ENCODE results near the gene XPO6. TPM values are rescaled to one million over a fixed set of nuclear protein-coding genes. Genes with fewer than 3 reads are reported as not detected.

Gene XPO6
- total RNA-seq, 1 donor from 2014 or later, result 84.8 TPM

DNA sequence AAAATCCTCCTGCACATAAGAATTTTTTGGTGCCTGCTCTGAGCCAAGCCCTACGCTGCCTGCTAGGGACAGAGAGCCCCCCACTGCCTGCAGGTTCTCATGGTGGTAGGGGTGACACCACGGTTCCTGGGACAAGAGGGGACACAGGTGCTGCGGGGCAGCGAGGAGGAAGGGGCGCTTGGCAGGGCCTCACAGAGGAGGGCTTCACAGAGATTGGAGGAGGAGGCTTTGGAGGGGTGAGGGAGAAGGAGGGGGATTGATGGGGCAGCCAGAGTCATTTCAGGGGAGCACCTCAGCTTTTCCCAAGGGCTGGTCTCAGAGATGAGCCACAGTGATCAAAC, 118.4 kb downstream of the XPO6 start:
- no peaks in the 10 kb centered on the region for H3K27me3 ChIP-seq (ENCODE audit: control insufficient read depth, insufficient read depth, low read length)
- FAIRE-seq, result no peak
- no peak for DNase-seq (ENCODE audit: low read depth)
- H3K36me3 ChIP-seq (ENCODE audit: control insufficient read depth, insufficient read depth, low read length), result peaks cover 6% of the 10 kb centered on the region
- H3K4me3 ChIP-seq (ENCODE audit: low read depth, low read length), result no peak overlapping the region
- TF ChIP-seq, protein P1, sequence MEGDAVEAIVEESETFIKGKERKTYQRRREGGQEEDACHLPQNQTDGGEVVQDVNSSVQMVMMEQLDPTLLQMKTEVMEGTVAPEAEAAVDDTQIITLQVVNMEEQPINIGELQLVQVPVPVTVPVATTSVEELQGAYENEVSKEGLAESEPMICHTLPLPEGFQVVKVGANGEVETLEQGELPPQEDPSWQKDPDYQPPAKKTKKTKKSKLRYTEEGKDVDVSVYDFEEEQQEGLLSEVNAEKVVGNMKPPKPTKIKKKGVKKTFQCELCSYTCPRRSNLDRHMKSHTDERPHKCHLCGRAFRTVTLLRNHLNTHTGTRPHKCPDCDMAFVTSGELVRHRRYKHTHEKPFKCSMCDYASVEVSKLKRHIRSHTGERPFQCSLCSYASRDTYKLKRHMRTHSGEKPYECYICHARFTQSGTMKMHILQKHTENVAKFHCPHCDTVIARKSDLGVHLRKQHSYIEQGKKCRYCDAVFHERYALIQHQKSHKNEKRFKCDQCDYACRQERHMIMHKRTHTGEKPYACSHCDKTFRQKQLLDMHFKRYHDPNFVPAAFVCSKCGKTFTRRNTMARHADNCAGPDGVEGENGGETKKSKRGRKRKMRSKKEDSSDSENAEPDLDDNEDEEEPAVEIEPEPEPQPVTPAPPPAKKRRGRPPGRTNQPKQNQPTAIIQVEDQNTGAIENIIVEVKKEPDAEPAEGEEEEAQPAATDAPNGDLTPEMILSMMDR (IDR thresholded peaks at IDR 0.05; ENCODE audit: insufficient read depth, low read length, severe bottlenecking), result no peak

DNA sequence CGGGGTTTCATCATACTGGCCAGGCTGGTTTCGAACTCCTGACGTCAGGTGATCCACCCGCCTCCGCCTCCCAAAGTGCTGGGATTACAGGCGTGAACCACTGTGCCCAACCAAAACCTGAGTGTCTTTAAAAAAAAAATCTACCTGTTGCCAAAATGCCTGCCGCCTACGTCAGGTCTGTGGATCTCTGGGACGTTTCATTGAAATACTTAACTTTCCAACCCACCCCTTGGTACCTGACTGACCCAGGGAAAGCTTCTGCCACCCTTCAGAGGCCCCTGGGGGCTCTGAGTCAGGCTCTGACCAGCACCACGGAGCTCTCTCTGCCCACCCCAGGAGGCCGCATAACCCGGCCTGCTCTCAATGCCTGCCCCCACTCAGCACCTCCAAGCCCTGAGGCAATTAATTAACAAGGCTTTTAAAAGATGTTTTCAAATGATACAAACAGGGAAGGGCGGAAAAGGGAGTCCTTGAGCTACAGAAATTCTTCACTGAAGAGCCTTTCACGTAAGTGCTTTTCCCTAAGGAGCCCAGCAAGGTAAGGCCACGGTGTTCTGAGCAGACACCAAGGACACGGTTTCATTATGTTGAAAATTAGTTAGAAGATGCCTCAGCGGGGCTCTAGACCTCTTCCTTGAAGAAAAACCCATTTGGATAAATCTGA, 118.9 kb downstream of the XPO6 start:
- no peaks in the 10 kb centered on the region for H3K27me3 ChIP-seq (ENCODE audit: control insufficient read depth, insufficient read depth, low read length)
- TF ChIP-seq, protein P1 (IDR thresholded peaks at IDR 0.05; ENCODE audit: insufficient read depth, low read length, severe bottlenecking), result no peak
- H3K36me3 ChIP-seq (ENCODE audit: control insufficient read depth, insufficient read depth, low read length), result peaks cover 4% of the 10 kb centered on the region
- DNase-seq (ENCODE audit: low read depth) (peak; percentile 9), FAIRE-seq (no peak)
- no peak overlapping the region for H3K4me3 ChIP-seq (ENCODE audit: low read depth, low read length)

DNA sequence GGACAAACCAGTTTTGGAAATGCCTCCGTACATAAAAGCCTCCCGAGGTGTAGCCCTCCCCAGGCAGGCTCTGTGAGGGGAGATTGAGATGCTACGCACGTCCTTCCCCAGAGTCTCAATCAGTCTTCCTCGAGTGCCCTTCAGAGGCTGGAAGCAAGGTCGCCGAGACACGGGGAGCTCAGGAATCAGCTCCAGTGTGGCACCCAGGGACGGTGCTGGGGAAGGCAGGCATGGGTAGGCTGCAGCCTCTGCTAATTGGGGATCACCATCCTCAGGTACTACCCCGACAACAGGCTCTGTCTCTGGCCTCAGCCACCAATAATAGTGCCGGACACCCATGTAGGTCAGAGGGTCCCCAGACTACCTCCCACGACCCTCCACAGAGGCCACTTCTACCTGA, 120.1 kb downstream of the XPO6 start:
- H3K4me3 ChIP-seq (ENCODE audit: low read depth, low read length), result no peak overlapping the region
- FAIRE-seq (no peak), DNase-seq (ENCODE audit: low read depth) (no peak)

DNA sequence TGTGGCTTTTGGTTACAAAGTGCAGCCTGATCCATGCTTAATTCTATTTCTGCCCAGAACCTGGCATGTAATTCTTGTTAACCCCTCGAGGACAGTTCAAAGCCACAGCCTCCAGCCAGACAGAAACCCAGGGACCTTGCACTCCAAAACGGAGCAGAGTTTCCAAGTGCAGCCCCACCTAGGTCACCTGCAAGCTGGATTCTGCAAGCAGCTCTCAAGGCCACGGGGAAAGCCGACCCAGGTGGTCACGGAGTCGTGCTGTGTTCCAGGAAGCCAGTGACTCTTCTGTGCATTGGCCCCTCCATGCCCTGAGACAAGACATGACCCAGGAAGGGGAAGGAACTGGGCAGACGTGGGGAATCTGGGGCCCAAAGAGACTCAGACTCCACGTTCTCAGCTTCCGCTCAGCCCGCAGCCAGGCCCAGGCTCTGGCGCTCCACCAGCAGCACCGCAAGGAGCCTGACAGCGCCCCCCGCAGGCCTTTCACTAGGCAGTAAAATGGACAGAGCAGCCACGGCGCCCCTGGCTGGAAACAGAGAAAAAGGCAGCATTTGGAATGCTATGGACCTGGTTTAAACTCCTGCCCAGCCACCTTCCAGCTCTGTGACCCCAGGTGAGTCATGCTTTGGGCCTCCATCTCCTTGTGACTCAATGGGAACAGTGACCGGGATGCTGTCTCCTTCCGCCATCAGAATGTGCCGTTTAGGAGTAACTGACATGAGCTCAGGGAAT, 121.0 kb downstream of the XPO6 start:
- Histone ChIP-seq H3K4me3 (ENCODE audit: low read depth, low read length) (no peak overlapping the region), H3K36me3 (ENCODE audit: control insufficient read depth, insufficient read depth, low read length) (no peaks in the 10 kb centered on the region), H3K27me3 (ENCODE audit: control insufficient read depth, insufficient read depth, low read length) (no peaks in the 10 kb centered on the region)
- TF ChIP-seq, protein P1 (IDR thresholded peaks at IDR 0.05; ENCODE audit: insufficient read depth, low read length, severe bottlenecking), result peak; percentile 17
- peak; percentile 25 for DNase-seq (ENCODE audit: low read depth)
- no peak for FAIRE-seq

More for the DNA sequence above, 120.1 kb downstream of the XPO6 start:
- TF ChIP-seq, protein P1 (IDR thresholded peaks at IDR 0.05; ENCODE audit: insufficient read depth, low read length, severe bottlenecking), result no peak
- Histone ChIP-seq H3K36me3 (ENCODE audit: control insufficient read depth, insufficient read depth, low read length) (no peaks in the 10 kb centered on the region), H3K27me3 (ENCODE audit: control insufficient read depth, insufficient read depth, low read length) (no peaks in the 10 kb centered on the region)

DNA sequence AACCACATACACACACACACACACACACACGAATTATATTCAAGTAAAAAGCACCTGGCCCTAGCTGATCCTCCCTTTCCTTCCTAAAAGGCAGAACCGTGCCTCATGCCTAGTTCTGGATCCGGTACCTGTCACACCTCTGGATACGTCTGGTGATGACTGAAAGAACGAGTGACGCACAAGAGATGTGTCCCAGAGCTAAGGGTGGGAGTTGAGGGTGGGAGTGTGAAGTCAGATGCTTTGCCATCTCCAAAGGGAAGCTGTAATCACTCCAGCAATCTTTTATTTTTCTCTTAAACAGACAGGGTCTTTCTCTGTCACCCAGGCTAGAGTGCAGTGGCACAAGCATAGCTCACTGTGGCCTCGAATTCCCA, 121.8 kb downstream of the XPO6 start:
- H3K36me3 ChIP-seq (ENCODE audit: control insufficient read depth, insufficient read depth, low read length), result no peaks in the 10 kb centered on the region

More for the DNA sequence above, 121.8 kb downstream of the XPO6 start:
- TF ChIP-seq, protein P1 (IDR thresholded peaks at IDR 0.05; ENCODE audit: insufficient read depth, low read length, severe bottlenecking), result no peak
- FAIRE-seq (no peak), DNase-seq (ENCODE audit: low read depth) (no peak)
- Histone ChIP-seq H3K4me3 (ENCODE audit: low read depth, low read length) (no peak overlapping the region), H3K27me3 (ENCODE audit: control insufficient read depth, insufficient read depth, low read length) (no peaks in the 10 kb centered on the region)

Measured in bronchial epithelial cell (primary cell).